ENCODE results near the gene PRKAB1. TPM values are rescaled to one million over a fixed set of nuclear protein-coding genes. Genes with fewer than 3 reads are reported as not detected.

PRKAB1 gene
- polyA plus RNA-seq, 1 experiment, result 34.3 TPM

DNA sequence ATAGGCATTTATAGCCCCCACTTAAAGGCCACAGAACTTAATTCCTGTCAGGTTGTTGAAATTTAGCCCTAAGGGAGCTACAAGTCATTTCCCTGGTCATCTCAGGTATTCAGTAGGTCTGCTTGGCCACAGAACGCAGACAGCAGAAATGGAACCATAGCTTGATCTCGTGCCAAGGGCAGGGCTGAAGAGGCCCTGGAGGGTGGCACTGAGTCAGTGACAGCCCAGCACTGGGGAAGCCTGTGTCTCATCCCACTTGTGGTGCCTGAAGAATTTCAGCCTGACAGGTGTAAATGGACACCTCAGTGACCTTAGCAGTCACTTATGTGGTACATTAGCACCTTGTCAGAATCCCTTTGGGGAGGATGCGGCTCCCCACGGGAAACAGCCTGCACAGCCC is 6.6 kb downstream of the PRKAB1 start:
- CTCF ChIA-PET, result no interaction called here
- DNase-seq (ENCODE audit: low read depth, low spot score), result no peak
- Histone ChIP-seq H3K27me3 (ENCODE audit: control insufficient read depth, insufficient read depth, low read length) (no peaks in the 10 kb centered on the region), H3K27ac (ENCODE audit: low read depth, low read length) (no peak overlapping the region), H3K4me3 (ENCODE audit: low read depth, low read length) (no peak overlapping the region), H3K9me3 (ENCODE audit: control insufficient read depth, insufficient read depth, low read length) (no peaks in the 10 kb centered on the region)
- POLR2A ChIA-PET, result no interaction called here
- TF ChIP-seq, protein P1, sequence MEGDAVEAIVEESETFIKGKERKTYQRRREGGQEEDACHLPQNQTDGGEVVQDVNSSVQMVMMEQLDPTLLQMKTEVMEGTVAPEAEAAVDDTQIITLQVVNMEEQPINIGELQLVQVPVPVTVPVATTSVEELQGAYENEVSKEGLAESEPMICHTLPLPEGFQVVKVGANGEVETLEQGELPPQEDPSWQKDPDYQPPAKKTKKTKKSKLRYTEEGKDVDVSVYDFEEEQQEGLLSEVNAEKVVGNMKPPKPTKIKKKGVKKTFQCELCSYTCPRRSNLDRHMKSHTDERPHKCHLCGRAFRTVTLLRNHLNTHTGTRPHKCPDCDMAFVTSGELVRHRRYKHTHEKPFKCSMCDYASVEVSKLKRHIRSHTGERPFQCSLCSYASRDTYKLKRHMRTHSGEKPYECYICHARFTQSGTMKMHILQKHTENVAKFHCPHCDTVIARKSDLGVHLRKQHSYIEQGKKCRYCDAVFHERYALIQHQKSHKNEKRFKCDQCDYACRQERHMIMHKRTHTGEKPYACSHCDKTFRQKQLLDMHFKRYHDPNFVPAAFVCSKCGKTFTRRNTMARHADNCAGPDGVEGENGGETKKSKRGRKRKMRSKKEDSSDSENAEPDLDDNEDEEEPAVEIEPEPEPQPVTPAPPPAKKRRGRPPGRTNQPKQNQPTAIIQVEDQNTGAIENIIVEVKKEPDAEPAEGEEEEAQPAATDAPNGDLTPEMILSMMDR (IDR thresholded peaks at IDR 0.05; ENCODE audit: low read depth, low read length), result no peak

DNA sequence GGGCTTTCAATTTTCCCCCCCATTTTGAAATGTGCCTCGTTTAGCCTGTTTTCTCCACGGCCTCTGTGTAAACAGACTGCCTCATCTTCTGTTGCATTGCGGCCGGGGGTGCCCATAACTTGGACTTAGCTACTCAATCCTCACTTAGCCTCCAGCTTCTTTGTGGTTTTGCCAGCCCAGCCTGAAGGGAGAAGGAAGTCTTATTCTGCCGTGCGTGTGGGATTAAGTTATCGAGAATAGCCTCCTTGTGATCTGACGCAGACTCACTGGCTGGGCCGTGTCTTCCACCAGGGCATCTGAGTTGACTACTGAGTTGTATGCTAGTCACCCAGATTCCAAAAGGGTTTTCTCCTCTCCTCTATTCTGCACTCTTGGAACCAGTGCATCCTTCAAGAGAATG is 8.1 kb downstream of the PRKAB1 start:
- Histone ChIP-seq H3K4me3 (ENCODE audit: low read depth, low read length) (no peak overlapping the region), H3K27ac (ENCODE audit: low read depth, low read length) (no peak overlapping the region), H3K9me3 (ENCODE audit: control insufficient read depth, insufficient read depth, low read length) (no peaks in the 10 kb centered on the region), H3K27me3 (ENCODE audit: control insufficient read depth, insufficient read depth, low read length) (no peaks in the 10 kb centered on the region)
- no peak for DNase-seq (ENCODE audit: low read depth, low spot score)
- ChIA-PET POLR2A (no interaction called here), CTCF (interaction anchor here (2.9 kb wide), 1 partner anchor 8 kb away, joined by 12 read pairs; the partner anchor contains the start of gene PRKAB1)
- TF ChIP-seq, protein P1 (IDR thresholded peaks at IDR 0.05; ENCODE audit: low read depth, low read length), result no peak

DNA sequence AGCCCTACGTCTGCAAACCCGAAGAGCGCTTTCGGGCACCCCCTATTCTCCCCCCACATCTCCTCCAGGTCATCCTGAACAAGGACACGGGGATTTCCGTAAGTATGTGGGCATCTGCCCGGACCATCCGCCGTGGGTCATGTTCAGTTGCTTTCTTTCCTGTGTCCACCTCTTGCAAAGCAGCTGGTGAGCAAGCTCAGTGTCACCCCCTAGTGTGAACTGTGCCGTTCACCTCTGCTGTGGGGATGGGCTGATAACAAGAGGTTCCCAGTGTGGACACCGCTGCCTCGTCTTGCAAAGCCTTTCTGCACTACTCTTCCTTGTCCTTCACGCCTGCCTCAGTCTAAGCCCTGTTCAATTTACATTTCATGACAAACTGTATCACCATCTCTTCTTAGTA is 8.6 kb downstream of the PRKAB1 start:
- no peaks in the 10 kb centered on the region for H3K9me3 ChIP-seq (ENCODE audit: control insufficient read depth, insufficient read depth, low read length)
- H3K27ac ChIP-seq (ENCODE audit: low read depth, low read length), result no peak overlapping the region
- ChIA-PET CTCF (interaction anchor here (1.4 to 2.9 kb wide), 2 partner anchors 9 to 104 kb away, joined by 7 to 12 read pairs; partner anchors contain the start of gene PRKAB1), POLR2A (no interaction called here)
- DNase-seq (ENCODE audit: low read depth, low spot score), result no peak
- H3K4me3 ChIP-seq (ENCODE audit: low read depth, low read length), result no peak overlapping the region
- H3K27me3 ChIP-seq (ENCODE audit: control insufficient read depth, insufficient read depth, low read length), result no peaks in the 10 kb centered on the region
- TF ChIP-seq, protein P1 (IDR thresholded peaks at IDR 0.05; ENCODE audit: low read depth, low read length), result no peak

DNA sequence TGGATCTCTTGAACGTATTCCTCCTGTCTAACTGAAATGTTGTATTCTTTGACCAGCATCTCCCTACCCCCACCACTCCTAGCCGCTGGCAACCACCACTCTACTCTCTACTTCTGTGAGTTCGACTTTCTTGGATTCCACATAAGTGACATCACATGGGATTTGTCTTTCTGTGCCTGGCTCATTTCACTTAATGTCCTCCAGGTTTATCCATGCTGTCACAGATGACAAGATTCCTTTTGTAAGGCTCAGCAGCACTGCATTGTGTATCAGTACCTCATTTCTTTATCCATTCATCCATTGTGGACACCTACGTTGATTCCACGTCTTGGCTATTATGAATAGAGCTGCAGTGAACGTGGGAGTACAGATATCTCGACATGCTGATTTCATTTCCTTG is 10.5 kb downstream of the PRKAB1 start:
- Histone ChIP-seq H3K4me3 (ENCODE audit: low read depth, low read length) (no peak overlapping the region), H3K9me3 (ENCODE audit: control insufficient read depth, insufficient read depth, low read length) (no peaks in the 10 kb centered on the region), H3K27ac (ENCODE audit: low read depth, low read length) (no peak overlapping the region), H3K27me3 (ENCODE audit: control insufficient read depth, insufficient read depth, low read length) (no peaks in the 10 kb centered on the region)
- ChIA-PET CTCF (interaction anchor here (2.9 kb wide), 1 partner anchor 11 kb away, joined by 12 read pairs; the partner anchor contains the start of gene PRKAB1), POLR2A (no interaction called here)
- DNase-seq (ENCODE audit: low read depth, low spot score), result no peak
- TF ChIP-seq, protein P1 (IDR thresholded peaks at IDR 0.05; ENCODE audit: low read depth, low read length), result no peak

DNA sequence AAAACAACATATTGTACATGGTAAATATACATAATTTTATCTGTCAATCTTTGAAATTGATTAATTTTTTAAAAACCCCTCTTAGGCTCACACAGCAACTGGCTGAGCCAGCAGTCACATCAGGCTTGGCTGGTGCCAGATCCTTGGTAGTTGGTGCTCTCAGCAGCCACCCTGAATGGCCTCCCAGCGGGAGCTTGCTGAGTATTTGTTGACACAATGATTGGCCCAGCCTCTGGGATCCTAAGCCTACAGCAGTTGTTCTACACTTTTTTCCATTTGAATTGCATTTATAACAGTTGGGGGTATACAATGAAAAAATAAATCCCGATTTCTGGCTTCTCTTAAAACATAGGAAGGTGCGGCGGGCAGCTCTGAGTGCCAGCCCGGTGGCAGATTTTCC is 11.1 kb downstream of the PRKAB1 start:
- Histone ChIP-seq H3K27ac (ENCODE audit: low read depth, low read length) (no peak overlapping the region), H3K9me3 (ENCODE audit: control insufficient read depth, insufficient read depth, low read length) (no peaks in the 10 kb centered on the region), H3K4me3 (ENCODE audit: low read depth, low read length) (no peak overlapping the region), H3K27me3 (ENCODE audit: control insufficient read depth, insufficient read depth, low read length) (no peaks in the 10 kb centered on the region)
- no peak for DNase-seq (ENCODE audit: low read depth, low spot score)
- CTCF ChIA-PET, result interaction anchor here (4.0 kb wide), 1 partner anchor 11 kb away, joined by 25 read pairs; the partner anchor contains the start of gene PRKAB1
- TF ChIP-seq, protein P1 (IDR thresholded peaks at IDR 0.05; ENCODE audit: low read depth, low read length), result no peak
- POLR2A ChIA-PET, result no interaction called here
